Cortex of kidney (tissue), 1 donor: ENCODE measurements around the gene PNPLA6.
"Not testable (repeated sequence)": the region's sequence is repeated elsewhere in the genome, so short reads cannot be mapped to it uniquely, and the experiment has no call there.

Experiments
- DNase-seq: peaks from one replicate; lab custom pipeline; 2025; lab: John Stamatoyannopoulos, UW

PNPLA6 gene

DNA sequence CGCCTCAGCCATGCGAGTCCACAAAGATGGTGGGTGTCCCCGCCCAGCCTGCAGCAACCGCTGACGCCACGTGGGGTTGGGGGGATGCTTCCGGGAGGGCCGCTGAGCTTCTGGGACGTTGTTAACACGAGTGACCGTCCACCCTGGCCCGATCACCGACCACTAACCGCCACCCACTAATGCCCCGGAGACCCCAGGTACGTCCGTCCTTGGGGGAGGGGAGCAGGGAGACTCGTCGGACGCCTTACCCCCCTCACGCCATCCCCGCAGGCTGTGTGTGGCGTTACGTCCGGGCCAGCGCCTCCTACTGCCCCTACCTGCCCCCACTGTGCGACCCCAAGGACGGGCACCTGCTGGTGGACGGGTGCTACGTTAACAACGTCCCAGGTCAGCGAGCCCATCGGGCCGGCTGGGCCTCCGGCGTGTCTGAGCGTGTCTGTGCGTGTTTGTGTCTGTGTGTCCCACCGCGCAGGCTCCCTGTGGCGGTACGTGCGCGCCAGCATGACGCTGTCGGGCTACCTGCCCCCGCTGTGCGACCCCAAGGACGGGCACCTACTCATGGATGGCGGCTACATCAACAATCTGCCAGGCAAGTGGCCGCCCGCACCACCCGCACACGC lies 21.3 kb downstream of the PNPLA6 start:
- DNase-seq, result no peak

GRCh38 chr19:7558667-7559066 lies 23.1 kb downstream of the PNPLA6 start:
- DNase-seq, result no peak

DNA sequence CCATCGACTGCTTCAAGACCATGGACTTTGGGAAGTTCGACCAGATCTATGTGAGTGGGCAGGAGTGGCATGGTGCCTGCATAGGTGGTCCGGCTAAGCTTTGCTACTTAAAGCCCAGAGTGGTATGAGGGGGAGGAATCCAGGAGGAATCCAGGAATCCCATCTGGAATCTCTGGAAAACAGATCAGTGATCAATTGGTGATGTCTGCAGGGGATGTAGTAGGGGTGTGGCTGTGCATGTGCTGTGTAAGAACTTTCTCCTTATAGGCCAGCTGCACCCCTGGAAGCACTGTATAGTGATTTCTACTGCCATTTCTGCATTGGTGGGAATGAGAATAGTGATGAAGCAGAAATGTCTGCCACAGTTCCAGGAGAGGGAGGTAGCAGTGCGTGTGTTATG lies 23.6 kb downstream of the PNPLA6 start:
- no peak for DNase-seq

DNA sequence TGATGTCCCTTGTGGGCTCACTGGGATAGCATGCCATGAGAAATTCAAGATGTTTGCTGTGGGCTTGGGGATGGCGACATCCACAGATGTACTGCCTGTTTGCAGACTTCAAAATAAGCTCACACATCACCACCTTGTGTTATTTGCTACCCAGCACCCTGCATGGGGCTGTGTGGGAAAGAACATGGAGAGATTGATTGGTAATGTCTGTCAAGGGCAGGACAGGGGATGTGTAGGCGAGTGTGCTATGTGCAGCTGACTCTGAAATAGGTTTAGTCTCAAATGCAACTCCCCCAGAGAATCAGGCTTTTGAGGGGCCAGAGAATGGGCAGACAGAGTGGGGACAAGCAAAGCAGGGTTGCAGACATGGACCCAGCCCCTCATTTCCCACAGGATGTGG lies 24.7 kb downstream of the PNPLA6 start:
- no peak for DNase-seq

GRCh38 chr19:7561325-7561724 lies 25.8 kb downstream of the PNPLA6 start:
- DNase-seq, result no peak

GRCh38 chr19:7562646-7563393 lies 27.3 kb downstream of the PNPLA6 start:
- no peak for DNase-seq

DNA sequence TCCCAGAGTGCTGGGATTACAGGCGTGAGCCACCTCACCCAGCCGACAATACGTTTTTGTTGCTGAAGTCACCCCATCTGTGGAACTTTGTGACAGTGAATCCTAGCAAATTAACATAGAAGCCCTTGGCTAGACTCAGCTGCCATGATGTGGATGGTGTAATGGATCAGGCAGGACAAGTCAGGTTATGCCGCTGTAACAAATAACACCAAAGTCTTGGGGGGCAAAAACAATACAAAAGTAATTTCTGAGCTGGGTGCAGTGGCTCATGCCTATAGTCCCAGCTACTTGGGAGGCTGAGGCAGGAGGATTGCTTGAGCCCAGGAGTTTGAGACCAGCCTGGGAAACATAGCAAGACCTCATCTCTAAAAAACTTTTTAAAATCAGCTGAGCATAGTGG lies 29.3 kb downstream of the PNPLA6 start:
- DNase-seq, result no peak

GRCh38 chr19:7565332-7565731 lies 29.8 kb downstream of the PNPLA6 start:
- DNase-seq, result no peak

- DNase-seq, result no peak
These were observed 35.2 kb downstream of the PNPLA6 start for GRCh38 chr19:7570761-7571160.

- DNase-seq, result no peak
These were observed 40.0 kb downstream of the PNPLA6 start for GRCh38 chr19:7575434-7576040.

GRCh38 chr19:7577422-7577821 lies 41.9 kb downstream of the PNPLA6 start:
- not testable (repeated sequence) for DNase-seq

DNA sequence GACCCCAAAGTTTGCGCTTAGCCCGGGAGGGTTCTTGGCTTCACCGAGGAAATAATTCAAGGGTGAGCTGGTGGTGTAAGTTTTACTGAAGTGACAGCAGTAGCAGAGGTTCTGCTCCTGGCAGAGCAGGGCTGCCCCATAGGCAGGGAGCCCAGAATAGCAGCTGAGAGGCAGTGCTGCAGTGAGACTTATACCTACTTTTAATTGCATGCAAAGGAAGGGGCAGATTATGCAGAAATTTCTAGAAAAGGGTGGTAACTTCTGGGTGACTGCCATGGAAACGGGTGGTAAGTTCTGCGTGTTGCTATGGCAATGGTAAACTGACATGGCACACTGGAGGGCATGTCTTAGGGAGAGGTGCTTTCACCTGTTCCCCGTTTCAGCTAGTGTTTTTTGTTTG lies 42.6 kb downstream of the PNPLA6 start:
- no peak for DNase-seq

GRCh38 chr19:7579182-7579581 lies 43.7 kb downstream of the PNPLA6 start:
- no peak for DNase-seq

DNA sequence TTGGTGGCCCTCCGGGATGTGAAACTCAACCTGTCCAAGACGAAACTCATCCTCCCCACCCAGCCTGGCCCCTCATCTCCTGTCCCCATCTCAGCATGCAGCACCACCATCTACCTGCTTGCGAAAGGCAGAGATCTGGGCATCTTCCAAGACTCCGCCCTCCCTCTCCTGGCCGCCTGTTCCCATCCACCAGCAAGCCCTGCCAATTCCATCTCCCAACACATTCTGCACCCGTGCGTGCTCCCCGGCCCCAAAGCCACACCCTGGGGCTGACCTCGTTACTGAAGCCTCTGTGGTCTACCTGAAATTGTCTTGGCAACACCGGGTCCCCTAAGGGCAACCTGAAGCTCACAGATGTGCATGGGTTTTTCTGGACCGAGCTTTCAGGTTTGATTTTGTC lies 46.9 kb downstream of the PNPLA6 start:
- no peak for DNase-seq

GRCh38 chr19:7589822-7590221 lies 54.3 kb downstream of the PNPLA6 start:
- DNase-seq, result no peak

DNA sequence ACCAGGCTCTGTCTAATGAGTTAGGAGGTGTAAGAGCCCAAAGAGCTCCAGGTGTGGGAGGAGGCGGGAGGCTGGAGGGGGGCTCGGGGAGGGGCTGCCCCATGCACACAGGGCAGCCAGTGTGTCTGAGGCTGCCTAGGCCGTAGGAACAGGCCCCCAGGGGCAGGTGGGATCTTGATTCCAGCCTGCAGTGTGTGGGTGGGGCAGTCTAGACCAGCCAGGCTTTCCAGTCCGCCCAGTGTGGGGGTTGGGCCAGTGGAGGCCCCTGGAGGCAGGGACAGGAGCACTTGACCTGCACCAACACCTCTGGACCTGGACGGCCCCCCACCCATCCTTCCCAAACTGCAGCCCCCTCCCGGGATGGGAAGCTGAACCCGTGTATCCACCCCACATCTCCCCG lies 54.7 kb downstream of the PNPLA6 start:
- no peak for DNase-seq

DNA sequence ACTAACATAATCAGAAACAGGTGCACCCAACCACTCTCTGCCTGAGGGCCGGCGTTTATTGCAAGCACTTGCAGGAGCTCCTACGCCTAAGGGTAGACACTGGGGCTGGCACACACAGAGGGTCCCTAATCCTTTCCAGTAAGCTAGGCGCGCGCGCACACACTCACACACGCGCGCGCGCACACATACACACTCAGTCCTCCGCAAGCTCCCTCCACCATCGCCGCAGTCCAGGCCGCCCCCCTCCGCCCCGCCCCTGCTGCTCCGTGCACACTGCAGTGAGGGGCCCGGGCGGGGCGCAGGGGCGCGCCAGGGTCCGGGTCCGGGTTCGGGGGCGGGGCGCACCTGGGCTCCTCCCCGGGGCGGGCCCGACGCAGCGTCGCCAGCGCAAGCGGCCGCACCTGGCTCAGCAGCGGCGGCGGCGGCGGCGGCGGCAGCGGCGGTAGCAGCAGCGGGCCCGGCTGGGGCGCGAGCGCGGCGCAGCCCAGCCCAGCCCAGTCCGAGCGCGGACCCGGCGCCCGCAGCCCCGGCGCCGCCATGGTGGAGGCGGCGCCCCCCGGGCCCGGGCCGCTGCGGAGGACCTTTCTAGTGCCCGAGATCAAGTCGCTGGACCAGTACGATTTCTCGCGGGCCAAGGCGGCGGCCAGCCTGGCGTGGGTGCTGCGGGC lies 60.1 kb downstream of the PNPLA6 start, which contains the start of gene CAMSAP3:
TSS of gene CAMSAP3 (plus strand) at position 398 of the 668 bp plus-strand sequence. CDS start at position 538, 140 bp downstream.
- no peak for DNase-seq

DNA sequence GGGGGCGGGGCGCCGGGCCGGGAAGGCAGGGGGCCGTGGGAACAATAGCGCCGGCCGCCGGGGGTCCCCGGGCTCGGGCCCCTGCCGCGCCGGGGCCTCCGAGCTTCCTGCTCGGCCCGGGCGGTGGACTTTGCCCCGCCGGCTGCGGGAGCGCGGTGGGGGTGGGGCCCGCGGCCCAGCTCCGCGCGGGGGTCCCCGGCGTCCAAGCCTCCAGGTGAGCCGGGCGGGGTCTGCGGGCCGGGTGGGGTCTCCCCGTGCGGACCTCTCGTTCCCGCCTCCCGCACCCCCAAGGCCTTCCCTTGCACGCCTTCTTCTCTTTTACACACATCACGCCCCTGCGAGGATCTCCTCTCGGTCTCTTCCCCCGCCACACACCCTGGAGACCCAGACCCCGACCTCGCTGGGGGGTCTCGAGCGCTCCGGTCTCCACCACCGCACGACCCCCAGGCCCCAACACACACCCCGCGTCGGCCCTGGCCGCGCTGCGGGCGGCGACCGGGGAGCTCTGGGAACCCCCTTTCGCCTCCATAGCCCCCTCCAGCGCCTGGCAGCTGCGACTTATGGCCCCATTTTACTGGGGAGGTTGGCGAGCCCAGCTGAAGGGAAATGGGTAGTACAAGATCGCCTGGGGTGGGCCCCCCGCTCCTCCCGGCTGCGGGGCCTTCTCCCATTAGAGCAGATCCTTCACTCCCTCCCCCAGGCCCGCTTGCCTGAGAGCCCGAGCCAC lies 60.9 kb downstream of the PNPLA6 start:
- no peak for DNase-seq

DNA sequence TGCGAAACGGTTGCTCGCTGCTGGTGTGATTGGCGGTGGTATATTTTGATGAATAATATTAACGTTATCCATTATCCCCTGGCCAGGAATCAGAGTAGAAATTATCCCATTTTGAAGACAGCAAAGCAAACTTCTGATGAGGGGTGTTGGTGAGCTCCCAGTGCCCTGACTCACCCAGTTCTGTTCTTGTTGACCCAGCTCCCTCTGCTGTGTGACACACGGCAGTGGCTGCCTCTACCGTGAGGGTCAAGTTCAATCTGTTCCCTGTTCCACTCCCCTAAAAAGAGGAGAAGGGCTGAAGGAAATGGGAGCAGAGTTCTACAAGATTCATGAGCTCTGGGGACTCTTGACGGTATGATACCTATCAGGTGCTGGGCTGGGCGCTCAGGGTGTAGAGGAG lies 62.2 kb downstream of the PNPLA6 start:
- no peak for DNase-seq

DNA sequence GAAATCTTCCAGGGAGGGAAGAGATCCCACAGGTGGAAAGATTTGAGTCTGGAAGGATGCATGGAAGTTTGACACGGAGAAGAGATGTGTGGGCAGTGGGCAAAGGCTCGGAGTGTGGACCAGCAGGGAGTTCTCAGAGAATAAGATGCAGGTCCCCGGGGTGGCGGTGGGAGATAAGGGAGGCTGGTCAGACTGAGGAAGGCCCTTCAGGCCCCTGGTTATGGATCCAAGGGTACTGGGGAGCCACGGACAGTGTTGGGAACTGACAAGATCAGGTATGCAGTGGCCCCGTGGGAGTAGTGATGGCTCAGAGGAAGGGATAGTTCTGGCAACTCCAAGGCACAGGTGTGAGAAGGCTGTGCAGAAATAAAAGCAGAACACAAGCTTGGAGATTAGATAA lies 62.7 kb downstream of the PNPLA6 start:
- no peak for DNase-seq

- no peak for DNase-seq
These were observed 65.2 kb downstream of the PNPLA6 start for GRCh38 chr19:7600721-7601120.
